Measurements from ENCODE around the gene SIRT7. TPM values are rescaled to one million over a fixed set of nuclear protein-coding genes. Genes with fewer than 3 reads are reported as not detected.

SIRT7 gene
- total RNA-seq, 1 experiment from 2014 or later = 24.2 TPM

DNA sequence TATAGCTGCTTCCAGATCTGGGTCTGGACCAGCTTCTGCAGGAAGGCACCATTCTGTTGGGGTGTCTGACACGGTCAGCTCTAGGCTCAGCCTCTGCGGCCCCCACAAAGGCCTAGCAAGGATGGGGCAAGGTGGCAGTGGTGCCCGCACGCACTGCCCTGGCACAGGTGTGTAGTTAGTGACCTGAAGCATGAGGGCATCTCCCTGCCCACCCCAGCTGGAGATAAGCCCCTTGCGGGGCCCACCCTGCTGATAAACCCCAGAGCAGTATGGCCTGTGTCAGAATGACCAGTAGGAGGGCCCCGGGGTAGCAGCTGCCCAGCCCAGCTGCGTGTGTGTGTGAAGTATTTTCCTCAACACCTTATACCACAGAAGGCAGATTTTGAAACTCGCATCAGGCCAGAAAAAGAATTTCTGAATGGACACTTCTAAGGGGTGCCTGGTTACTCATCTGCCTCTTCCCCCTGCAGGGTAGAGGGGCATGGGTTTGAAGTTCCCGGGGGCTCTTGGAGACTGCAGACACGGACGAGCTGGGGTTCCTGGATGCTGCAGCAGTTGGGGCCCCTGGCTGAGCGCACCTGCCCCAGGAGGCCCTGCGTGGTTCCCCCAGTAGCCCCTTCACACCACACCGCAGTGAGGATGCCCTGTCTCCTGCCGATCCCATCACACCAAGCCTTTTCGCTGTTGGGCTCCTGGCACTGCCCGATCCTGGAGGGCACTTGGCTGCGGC lies 51.4 kb downstream of the SIRT7 start:
- POLR2A ChIA-PET = interaction anchor here (1.0 to 1.9 kb wide), 4 partner anchors 14 to 164 kb away, joined by 3 to 5 read pairs (median 4); partner anchors contain the start of gene MRPL12
- Mint-ChIP-seq H3K4me1 (peaks cover 32% of the 10 kb centered on the region), H3K4me3 (no peak overlapping the region), H3K9me3 (no peaks in the 10 kb centered on the region), H3K27ac (no peak overlapping the region), H3K27me3 (ENCODE audit: low read depth) (no peaks in the 10 kb centered on the region), H3K36me3 (peaks cover 16% of the 10 kb centered on the region)
- DNase-seq (ENCODE audit: low spot score) = no peak
- TF ChIP-seq, protein P1, sequence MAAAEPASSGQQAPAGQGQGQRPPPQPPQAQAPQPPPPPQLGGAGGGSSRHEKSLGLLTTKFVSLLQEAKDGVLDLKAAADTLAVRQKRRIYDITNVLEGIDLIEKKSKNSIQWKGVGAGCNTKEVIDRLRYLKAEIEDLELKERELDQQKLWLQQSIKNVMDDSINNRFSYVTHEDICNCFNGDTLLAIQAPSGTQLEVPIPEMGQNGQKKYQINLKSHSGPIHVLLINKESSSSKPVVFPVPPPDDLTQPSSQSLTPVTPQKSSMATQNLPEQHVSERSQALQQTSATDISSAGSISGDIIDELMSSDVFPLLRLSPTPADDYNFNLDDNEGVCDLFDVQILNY (CRISPR knock-in tag; IDR thresholded peaks at IDR 0.05) = no peak
- TF ChIP-seq, protein P2, sequence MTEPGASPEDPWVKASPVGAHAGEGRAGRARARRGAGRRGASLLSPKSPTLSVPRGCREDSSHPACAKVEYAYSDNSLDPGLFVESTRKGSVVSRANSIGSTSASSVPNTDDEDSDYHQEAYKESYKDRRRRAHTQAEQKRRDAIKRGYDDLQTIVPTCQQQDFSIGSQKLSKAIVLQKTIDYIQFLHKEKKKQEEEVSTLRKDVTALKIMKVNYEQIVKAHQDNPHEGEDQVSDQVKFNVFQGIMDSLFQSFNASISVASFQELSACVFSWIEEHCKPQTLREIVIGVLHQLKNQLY (CRISPR knock-in tag; IDR thresholded peaks at IDR 0.05) = 0 out of 2 replicates have a peak, but pooled peaks have one; percentile 9
- TF ChIP-seq EMX1 (CRISPR knock-in tag; IDR thresholded peaks at IDR 0.05) = 0 out of 2 replicates have a peak, but pooled peaks have one; percentile 41
- TF ChIP-seq JUN (CRISPR knock-in tag; IDR thresholded peaks at IDR 0.05) = no peak
- TF ChIP-seq, protein P3, sequence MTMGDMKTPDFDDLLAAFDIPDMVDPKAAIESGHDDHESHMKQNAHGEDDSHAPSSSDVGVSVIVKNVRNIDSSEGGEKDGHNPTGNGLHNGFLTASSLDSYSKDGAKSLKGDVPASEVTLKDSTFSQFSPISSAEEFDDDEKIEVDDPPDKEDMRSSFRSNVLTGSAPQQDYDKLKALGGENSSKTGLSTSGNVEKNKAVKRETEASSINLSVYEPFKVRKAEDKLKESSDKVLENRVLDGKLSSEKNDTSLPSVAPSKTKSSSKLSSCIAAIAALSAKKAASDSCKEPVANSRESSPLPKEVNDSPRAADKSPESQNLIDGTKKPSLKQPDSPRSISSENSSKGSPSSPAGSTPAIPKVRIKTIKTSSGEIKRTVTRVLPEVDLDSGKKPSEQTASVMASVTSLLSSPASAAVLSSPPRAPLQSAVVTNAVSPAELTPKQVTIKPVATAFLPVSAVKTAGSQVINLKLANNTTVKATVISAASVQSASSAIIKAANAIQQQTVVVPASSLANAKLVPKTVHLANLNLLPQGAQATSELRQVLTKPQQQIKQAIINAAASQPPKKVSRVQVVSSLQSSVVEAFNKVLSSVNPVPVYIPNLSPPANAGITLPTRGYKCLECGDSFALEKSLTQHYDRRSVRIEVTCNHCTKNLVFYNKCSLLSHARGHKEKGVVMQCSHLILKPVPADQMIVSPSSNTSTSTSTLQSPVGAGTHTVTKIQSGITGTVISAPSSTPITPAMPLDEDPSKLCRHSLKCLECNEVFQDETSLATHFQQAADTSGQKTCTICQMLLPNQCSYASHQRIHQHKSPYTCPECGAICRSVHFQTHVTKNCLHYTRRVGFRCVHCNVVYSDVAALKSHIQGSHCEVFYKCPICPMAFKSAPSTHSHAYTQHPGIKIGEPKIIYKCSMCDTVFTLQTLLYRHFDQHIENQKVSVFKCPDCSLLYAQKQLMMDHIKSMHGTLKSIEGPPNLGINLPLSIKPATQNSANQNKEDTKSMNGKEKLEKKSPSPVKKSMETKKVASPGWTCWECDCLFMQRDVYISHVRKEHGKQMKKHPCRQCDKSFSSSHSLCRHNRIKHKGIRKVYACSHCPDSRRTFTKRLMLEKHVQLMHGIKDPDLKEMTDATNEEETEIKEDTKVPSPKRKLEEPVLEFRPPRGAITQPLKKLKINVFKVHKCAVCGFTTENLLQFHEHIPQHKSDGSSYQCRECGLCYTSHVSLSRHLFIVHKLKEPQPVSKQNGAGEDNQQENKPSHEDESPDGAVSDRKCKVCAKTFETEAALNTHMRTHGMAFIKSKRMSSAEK (CRISPR knock-in tag; IDR thresholded peaks at IDR 0.05; ENCODE audit: borderline replicate concordance) = no peak
- CTCF ChIA-PET = interaction anchor here (0.9 to 1.1 kb wide), 5 partner anchors 41 to 191 kb away, joined by 3 to 5 read pairs (median 3); partner anchors contain the start of gene MAFG
- no peak for ATAC-seq

DNA sequence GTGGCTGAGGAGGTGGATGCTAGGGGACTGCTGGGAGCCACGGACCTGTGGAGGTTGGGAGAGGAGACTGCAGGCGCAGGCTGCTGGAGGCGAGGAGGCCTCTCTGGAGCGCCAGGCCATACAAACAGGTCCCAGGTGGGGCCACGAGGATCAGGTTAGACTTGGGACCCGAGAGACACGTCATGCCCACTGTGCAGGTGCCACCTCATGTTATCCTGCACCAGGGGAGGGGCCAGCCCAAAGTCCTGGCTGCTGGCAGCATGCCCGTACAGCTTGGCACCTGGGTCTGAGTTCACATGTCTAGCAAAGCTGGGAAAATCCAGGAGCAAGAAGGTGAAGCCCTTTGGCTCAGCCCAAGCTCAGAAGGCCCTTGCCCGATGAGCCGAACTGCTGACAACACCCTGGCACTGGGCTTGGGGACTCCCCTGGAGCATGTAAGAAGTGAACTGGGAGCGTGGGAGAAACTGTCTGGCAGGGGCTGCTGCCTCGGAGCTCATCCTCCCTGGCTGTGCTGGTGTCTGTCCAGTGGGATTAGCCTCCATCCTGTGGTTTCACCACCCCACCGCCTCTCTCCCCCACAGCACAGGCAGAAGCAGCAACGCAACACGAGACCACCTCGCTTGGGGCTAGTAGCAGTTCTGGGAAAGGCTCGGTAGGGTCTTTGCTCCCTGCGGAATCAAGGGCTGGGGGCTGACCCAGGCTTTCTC lies 52.1 kb downstream of the SIRT7 start:
- POLR2A ChIA-PET = interaction anchor here (1.1 to 1.9 kb wide), 2 partner anchors 15 to 155 kb away, joined by 4 to 5 read pairs; no protein-coding TSS in a partner anchor
- no peak for ATAC-seq
- H3K27me3 Mint-ChIP-seq (ENCODE audit: low read depth) = no peaks in the 10 kb centered on the region
- no peak for DNase-seq (ENCODE audit: low spot score)
- no peak overlapping the region for H3K4me3 Mint-ChIP-seq
- CTCF ChIA-PET = interaction anchor here (1.1 kb wide), 1 partner anchor 62 kb away, joined by 3 read pairs; the partner anchor contains the start of gene MAFG
- H3K4me1 Mint-ChIP-seq = peaks cover 34% of the 10 kb centered on the region
- H3K9me3 Mint-ChIP-seq = no peaks in the 10 kb centered on the region
- peaks cover 18% of the 10 kb centered on the region for H3K36me3 Mint-ChIP-seq
- TF ChIP-seq, protein P4, sequence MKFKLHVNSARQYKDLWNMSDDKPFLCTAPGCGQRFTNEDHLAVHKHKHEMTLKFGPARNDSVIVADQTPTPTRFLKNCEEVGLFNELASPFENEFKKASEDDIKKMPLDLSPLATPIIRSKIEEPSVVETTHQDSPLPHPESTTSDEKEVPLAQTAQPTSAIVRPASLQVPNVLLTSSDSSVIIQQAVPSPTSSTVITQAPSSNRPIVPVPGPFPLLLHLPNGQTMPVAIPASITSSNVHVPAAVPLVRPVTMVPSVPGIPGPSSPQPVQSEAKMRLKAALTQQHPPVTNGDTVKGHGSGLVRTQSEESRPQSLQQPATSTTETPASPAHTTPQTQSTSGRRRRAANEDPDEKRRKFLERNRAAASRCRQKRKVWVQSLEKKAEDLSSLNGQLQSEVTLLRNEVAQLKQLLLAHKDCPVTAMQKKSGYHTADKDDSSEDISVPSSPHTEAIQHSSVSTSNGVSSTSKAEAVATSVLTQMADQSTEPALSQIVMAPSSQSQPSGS (CRISPR knock-in tag; IDR thresholded peaks at IDR 0.05; ENCODE audit: borderline replicate concordance, low read depth) = no peak
- no peak for TF ChIP-seq RORB (CRISPR knock-in tag; IDR thresholded peaks at IDR 0.05)
- TF ChIP-seq, protein P5, sequence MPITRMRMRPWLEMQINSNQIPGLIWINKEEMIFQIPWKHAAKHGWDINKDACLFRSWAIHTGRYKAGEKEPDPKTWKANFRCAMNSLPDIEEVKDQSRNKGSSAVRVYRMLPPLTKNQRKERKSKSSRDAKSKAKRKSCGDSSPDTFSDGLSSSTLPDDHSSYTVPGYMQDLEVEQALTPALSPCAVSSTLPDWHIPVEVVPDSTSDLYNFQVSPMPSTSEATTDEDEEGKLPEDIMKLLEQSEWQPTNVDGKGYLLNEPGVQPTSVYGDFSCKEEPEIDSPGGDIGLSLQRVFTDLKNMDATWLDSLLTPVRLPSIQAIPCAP (CRISPR knock-in tag; IDR thresholded peaks at IDR 0.05) = no peak
- TF ChIP-seq ZNF121 (CRISPR knock-in tag; IDR thresholded peaks at IDR 0.05) = no peak
- TF ChIP-seq GABPB1 (CRISPR knock-in tag; IDR thresholded peaks at IDR 0.05) = no peak
- TF ChIP-seq ZNF232 (CRISPR knock-in tag; IDR thresholded peaks at IDR 0.05) = no peak
- TF ChIP-seq NFATC4 (CRISPR knock-in tag; IDR thresholded peaks at IDR 0.05) = no peak
- H3K27ac Mint-ChIP-seq = no peak overlapping the region
